OCI-LY1 (cell line): Measurements from ENCODE around the gene NOX3.

Experiments
- CTCF ChIP-seq: fragments of 200-600 bp; sonication (generic), shearing (Covaris generic); IDR thresholded peaks from 2 replicates; pipeline ENCODE4 v1.5.1; 2017; ENCODE audit warnings: mild to moderate bottlenecking, antibody characterized with exemption, low read length, moderate library complexity, mixed read lengths
- EZH2 ChIP-seq: fragments of 200-600 bp; sonication (generic), shearing (Covaris generic); IDR thresholded peaks from 2 replicates; pipeline ENCODE4 v1.8.0; 2017; ENCODE audit warnings: borderline replicate concordance, mixed run types, mild to moderate bottlenecking, antibody characterized with exemption, low read length, moderate library complexity, mixed read lengths

GRCh38 chr6:155382338-155382685 is 73.3 kb downstream of the NOX3 start:
- no peak for TF ChIP-seq CTCF
- no peak for TF ChIP-seq EZH2
